ENCODE measurements around the gene SLC1A2.

DNA sequence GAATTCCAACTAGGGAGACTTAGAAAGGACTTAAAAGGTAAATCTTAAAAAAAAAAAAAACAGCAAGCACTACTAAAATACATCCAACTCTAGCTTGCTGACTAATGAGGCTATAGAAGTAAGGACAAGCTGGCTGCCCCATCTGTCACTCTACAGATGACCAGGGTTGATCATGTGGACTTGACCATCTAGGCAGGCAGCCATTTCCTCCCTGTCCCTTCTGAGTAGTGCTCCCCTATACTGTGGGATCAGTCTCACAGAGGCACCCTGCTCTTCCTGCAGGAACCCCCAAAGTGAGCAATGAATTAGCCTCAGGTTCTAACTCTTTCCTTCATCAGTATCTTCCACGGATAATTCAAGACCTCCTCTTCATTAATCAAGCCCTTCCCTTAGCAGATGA, 12.3 kb downstream of the SLC1A2 start:
- TF ChIP-seq, protein P1, sequence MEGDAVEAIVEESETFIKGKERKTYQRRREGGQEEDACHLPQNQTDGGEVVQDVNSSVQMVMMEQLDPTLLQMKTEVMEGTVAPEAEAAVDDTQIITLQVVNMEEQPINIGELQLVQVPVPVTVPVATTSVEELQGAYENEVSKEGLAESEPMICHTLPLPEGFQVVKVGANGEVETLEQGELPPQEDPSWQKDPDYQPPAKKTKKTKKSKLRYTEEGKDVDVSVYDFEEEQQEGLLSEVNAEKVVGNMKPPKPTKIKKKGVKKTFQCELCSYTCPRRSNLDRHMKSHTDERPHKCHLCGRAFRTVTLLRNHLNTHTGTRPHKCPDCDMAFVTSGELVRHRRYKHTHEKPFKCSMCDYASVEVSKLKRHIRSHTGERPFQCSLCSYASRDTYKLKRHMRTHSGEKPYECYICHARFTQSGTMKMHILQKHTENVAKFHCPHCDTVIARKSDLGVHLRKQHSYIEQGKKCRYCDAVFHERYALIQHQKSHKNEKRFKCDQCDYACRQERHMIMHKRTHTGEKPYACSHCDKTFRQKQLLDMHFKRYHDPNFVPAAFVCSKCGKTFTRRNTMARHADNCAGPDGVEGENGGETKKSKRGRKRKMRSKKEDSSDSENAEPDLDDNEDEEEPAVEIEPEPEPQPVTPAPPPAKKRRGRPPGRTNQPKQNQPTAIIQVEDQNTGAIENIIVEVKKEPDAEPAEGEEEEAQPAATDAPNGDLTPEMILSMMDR (conservative IDR thresholded peaks at IDR 0.05; ENCODE audit: low read length) = no peak
- no peak for TF ChIP-seq EZH2phosphoT487 (IDR thresholded peaks at IDR 0.05; ENCODE audit: borderline replicate concordance, low read depth, low read length)
